CD14-positive monocyte (primary cell): ENCODE results near the gene PKNOX2. TPM values are rescaled to one million over a fixed set of nuclear protein-coding genes. Genes with fewer than 3 reads are reported as not detected.

Experiments
- DNase-seq, 3 donors: peaks; one replicate each; pipeline ENCODE4 v3.0.0-alpha.2; 2011 to 2022
- H2AFZ ChIP-seq: 2 replicates; pipeline ENCODE4 v1.6.0; 2012; ENCODE audit warnings: mild to moderate bottlenecking, low read depth, low read length, inconsistent platforms; ENCODE audit not compliant: insufficient read depth, poor library complexity, severe bottlenecking
- H3K27ac ChIP-seq, 2 donors: 1 replicate in 1 of 2; 2 replicates in 1 of 2; pipeline ENCODE4 v1.5.1; 2012 to 2013; ENCODE audit warnings: low read length in 2 of 2, control low read depth in 1 of 2, inconsistent platforms in 1 of 2, low read depth in 1 of 2, mild to moderate bottlenecking in 1 of 2
- H3K27me3 ChIP-seq, 2 donors: one replicate each; pipeline versions ENCODE4 v1.6.0 to v1.6.1; 2011 to 2013; ENCODE audit warnings: low read length in 2 of 2; ENCODE audit not compliant: control insufficient read depth in 2 of 2, insufficient read depth in 2 of 2
- H3K36me3 ChIP-seq, 2 donors: replicated peaks in 1 of 2; 1 replicate in 1 of 2; 2 replicates in 1 of 2; pipeline versions ENCODE4 v1.5.1 to v1.6.1; 2012 to 2013; ENCODE audit warnings: low read length in 2 of 2, control low read depth in 1 of 2, inconsistent platforms in 1 of 2, mild to moderate bottlenecking in 1 of 2; ENCODE audit not compliant: insufficient read depth in 2 of 2, control insufficient read depth in 1 of 2
- H3K4me1 ChIP-seq, 2 donors: 1 replicate in 1 of 2; 2 replicates in 1 of 2; pipeline versions ENCODE4 v1.5.1 to v1.6.1; 2012 to 2013; ENCODE audit warnings: low read length in 2 of 2, control low read depth in 1 of 2, inconsistent platforms in 1 of 2, mild to moderate bottlenecking in 1 of 2, moderate library complexity in 1 of 2; ENCODE audit not compliant: insufficient read depth in 2 of 2, control insufficient read depth in 1 of 2
- H3K4me2 ChIP-seq: replicated peaks from 2 replicates; pipeline ENCODE3; 2012; ENCODE audit warnings: low read length, moderate library complexity, mild to moderate bottlenecking; ENCODE audit not compliant: poor library complexity, severe bottlenecking; ENCODE audit errors: extremely low read depth
- H3K4me3 ChIP-seq, 3 experiments: fragments of 200-600 bp in 1 of 3; sonication (generic) in 1 of 3; replicated peaks in 1 of 3; 1 replicate in 2 of 3; 2 replicates in 1 of 3; pipeline ENCODE4 v1.5.1; 2011 to 2013; ENCODE audit warnings: low read length in 3 of 3, mild to moderate bottlenecking in 3 of 3, control low read depth in 2 of 3, low read depth in 2 of 3, inconsistent platforms in 1 of 3, moderate library complexity in 1 of 3
- H3K79me2 ChIP-seq: 2 replicates; pipeline ENCODE4 v1.6.0; 2012; ENCODE audit warnings: mild to moderate bottlenecking, control low read depth, inconsistent platforms, low read length, moderate library complexity; ENCODE audit not compliant: insufficient read depth
- H3K9ac ChIP-seq: 2 replicates; pipeline ENCODE4 v1.6.0; 2017; ENCODE audit warnings: low read length, mild to moderate bottlenecking; ENCODE audit not compliant: insufficient read depth, poor library complexity, severe bottlenecking
- H3K9me3 ChIP-seq, 2 donors: replicated peaks in 1 of 2; 1 replicate in 1 of 2; 2 replicates in 1 of 2; pipeline versions ENCODE4 v1.5.1 to v1.6.1; 2012 to 2013; ENCODE audit warnings: low read length in 2 of 2, control low read depth in 1 of 2; ENCODE audit not compliant: control insufficient read depth in 1 of 2, insufficient read depth in 1 of 2
- H4K20me1 ChIP-seq: 2 replicates; pipeline ENCODE4 v1.6.0; 2012; ENCODE audit warnings: mild to moderate bottlenecking, low read length, control low read depth, moderate library complexity; ENCODE audit not compliant: insufficient read depth
- H3K27ac Mint-ChIP-seq, 7 donors: one replicate each; pipeline ENCODE4 v1.8.0; 2020; ENCODE audit warnings: mild to moderate bottlenecking in 7 of 7, mixed read lengths in 7 of 7, moderate library complexity in 6 of 7, inconsistent platforms in 2 of 7
- H3K27me3 Mint-ChIP-seq, 3 donors: one replicate each; pipeline ENCODE4 v1.8.0; 2021 to 2022; ENCODE audit warnings: low read depth in 3 of 3, mild to moderate bottlenecking in 3 of 3, mixed read lengths in 3 of 3, moderate library complexity in 3 of 3, inconsistent platforms in 1 of 3
- H3K36me3 Mint-ChIP-seq, 2 donors: one replicate each; pipeline ENCODE4 v1.8.0; 2020; ENCODE audit warnings: mixed read lengths in 2 of 2, inconsistent platforms in 1 of 2, mild to moderate bottlenecking in 1 of 2
- H3K4me1 Mint-ChIP-seq: one replicate; pipeline ENCODE4 v1.8.0; 2020; ENCODE audit warnings: mild to moderate bottlenecking, mixed read lengths
- H3K4me3 Mint-ChIP-seq, 2 donors: one replicate each; pipeline ENCODE4 v1.8.0; 2020; ENCODE audit warnings: mild to moderate bottlenecking in 2 of 2, mixed read lengths in 2 of 2, moderate library complexity in 1 of 2
- H3K9me3 Mint-ChIP-seq, 7 donors: one replicate each; pipeline ENCODE4 v1.8.0; 2020 to 2022; ENCODE audit warnings: mixed read lengths in 7 of 7, mild to moderate bottlenecking in 6 of 7, moderate library complexity in 6 of 7, inconsistent platforms in 2 of 7
- WGBS: methylation state at CpG from one replicate; pipeline ENCODE4 v1.1.5; 2013; ENCODE audit warnings: missing lambda C conversion rate; ENCODE audit not compliant: insufficient coverage; 5-methylcytosine and 5-hydroxymethylcytosine counted together
- intact Hi-C, 2 donors: fragments of 100-400 bp; cut with micrococcal nuclease; formaldehyde crosslinking; loops; one replicate each; pipeline versions ENCODE4 v1.15.0 to v1.15.1; 2023
- polyA plus RNA-seq, 3 donors: library from polyadenylated mRNA; depleted of rRNA in 1 of 3; unstranded in 2 of 3; stranded (reverse) in 1 of 3; fragments of 300-500 nt in 2 of 3; fragments of >200 nt in 1 of 3; fragmentation: Illumina TruSeq in 2 of 3; gene quantifications; 1 replicate in 2 of 3; 2 replicates in 1 of 3; pipeline ENCODE4 v1.2.3, GENCODE V29; 2012 to 2021
- TF ChIP-seq, protein P1 (sequence below): fragments of 200-600 bp; IDR thresholded peaks from one replicate; pipeline ENCODE4 v1.8.0; 2022; ENCODE audit warnings: antibody characterized with exemption, mild to moderate bottlenecking

PKNOX2 gene
- polyA plus RNA-seq, 3 donors = not detected

DNA sequence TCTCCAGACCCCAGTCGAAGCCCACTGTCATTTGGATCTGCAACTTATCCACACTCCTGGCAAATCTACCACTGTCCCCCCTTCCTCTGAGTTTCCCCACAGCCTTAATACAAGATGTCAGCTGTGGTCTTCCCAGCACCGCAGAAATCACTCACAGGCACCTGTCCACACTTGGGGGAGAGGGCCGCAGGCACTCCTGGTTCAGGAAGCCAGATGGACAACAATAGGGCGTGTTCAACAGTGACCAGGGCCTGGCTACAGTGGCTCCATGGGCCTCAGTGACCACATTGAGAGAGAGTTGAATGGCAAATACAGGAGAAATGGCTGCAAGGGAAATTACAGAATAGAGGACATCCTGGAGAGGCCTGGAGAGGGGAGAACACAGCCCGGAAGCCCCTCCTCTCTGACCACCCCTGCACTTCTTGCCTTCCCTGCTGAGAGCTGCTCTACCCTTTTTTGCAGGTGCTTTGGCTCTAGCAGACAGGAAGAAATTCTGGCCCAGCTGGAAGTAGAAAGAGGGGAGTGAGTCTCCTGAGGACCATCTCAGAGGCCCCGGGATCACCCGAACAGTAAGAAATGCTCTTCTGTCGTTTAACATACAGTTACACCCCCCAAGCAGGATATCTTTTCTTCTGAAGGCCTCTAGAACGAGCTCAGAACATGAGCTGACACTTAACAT, 166.9 kb downstream of the PKNOX2 start:
- 81% methylated on average over 5 of the region's 9 CpGs for WGBS
- TF ChIP-seq, protein P1, sequence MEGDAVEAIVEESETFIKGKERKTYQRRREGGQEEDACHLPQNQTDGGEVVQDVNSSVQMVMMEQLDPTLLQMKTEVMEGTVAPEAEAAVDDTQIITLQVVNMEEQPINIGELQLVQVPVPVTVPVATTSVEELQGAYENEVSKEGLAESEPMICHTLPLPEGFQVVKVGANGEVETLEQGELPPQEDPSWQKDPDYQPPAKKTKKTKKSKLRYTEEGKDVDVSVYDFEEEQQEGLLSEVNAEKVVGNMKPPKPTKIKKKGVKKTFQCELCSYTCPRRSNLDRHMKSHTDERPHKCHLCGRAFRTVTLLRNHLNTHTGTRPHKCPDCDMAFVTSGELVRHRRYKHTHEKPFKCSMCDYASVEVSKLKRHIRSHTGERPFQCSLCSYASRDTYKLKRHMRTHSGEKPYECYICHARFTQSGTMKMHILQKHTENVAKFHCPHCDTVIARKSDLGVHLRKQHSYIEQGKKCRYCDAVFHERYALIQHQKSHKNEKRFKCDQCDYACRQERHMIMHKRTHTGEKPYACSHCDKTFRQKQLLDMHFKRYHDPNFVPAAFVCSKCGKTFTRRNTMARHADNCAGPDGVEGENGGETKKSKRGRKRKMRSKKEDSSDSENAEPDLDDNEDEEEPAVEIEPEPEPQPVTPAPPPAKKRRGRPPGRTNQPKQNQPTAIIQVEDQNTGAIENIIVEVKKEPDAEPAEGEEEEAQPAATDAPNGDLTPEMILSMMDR = no peak

DNA sequence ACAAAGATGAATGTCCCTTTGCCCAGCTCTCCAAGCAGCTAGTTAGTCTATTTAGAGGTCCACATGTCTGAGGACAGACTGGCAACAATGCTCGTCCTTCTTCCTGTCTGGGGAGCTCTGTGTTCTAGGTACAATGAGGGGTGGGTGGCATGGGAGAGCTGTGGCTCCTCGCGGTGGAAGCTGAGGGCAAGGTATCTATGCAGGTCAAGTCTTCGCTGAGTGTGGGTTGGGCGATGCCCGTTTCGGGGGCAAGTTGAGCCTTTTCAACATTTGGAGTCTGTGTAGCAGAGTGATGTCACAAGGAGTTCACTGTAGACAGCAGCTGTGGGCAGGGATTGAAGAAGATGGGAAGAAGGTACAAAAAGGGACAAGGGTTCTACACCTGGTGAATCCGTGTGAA, 168.3 kb downstream of the PKNOX2 start:
- Histone ChIP-seq H3K4me2 (no peak overlapping the region), H3K27ac (no peak overlapping the region)

More for the DNA sequence above, 166.9 kb downstream of the PKNOX2 start:
- no peak overlapping the region for H3K4me2 ChIP-seq
- no peaks in the 10 kb centered on the region for H3K4me1 ChIP-seq
- DNase-seq = no peak
- Mint-ChIP-seq H3K4me1 (no peaks in the 10 kb centered on the region), H3K9me3 (no peaks in the 10 kb centered on the region), H3K36me3 (no peaks in the 10 kb centered on the region), H3K27ac (no peak overlapping the region), H3K4me3 (no peak overlapping the region), H3K27me3 (peaks cover 13 to 22% (median 18%) of the 10 kb centered on the region in 3 donors)
- H3K36me3 ChIP-seq = no peaks in the 10 kb centered on the region
- H3K4me3 ChIP-seq = no peak overlapping the region
- H3K79me2 ChIP-seq = no peaks in the 10 kb centered on the region
- intact Hi-C loops = no loop called here
- no peaks in the 10 kb centered on the region for H3K9me3 ChIP-seq
- H4K20me1 ChIP-seq = no peaks in the 10 kb centered on the region
- no peaks in the 10 kb centered on the region for H3K27me3 ChIP-seq
- no peak overlapping the region for H3K9ac ChIP-seq
- H2AFZ ChIP-seq = no peak overlapping the region
- no peak overlapping the region for H3K27ac ChIP-seq

More for the DNA sequence above, 168.3 kb downstream of the PKNOX2 start:
- Mint-ChIP-seq H3K36me3 (no peaks in the 10 kb centered on the region), H3K4me1 (no peaks in the 10 kb centered on the region), H3K4me3 (no peak overlapping the region), H3K27me3 (peaks cover 11 to 17% (median 13%) of the 10 kb centered on the region in 3 donors), H3K27ac (peak overlapping the region in 1 of 7 donors; percentile 30), H3K9me3 (no peaks in the 10 kb centered on the region)
- no peaks in the 10 kb centered on the region for H4K20me1 ChIP-seq
- H2AFZ ChIP-seq = no peak overlapping the region
- no peak overlapping the region for H3K4me3 ChIP-seq
- no peaks in the 10 kb centered on the region for H3K27me3 ChIP-seq
- DNase-seq = no peak
- no peaks in the 10 kb centered on the region for H3K79me2 ChIP-seq
- no peaks in the 10 kb centered on the region for H3K4me1 ChIP-seq
- H3K9ac ChIP-seq = no peak overlapping the region
- H3K36me3 ChIP-seq = no peaks in the 10 kb centered on the region
- TF ChIP-seq, protein P1 = no peak
- no peaks in the 10 kb centered on the region for H3K9me3 ChIP-seq
- WGBS = 91% methylated on average over 6 of the region's 8 CpGs
- intact Hi-C loops = no loop called here
